K562 (cell line): ENCODE measurements around the gene USP10. TPM values are rescaled to one million over a fixed set of nuclear protein-coding genes. Genes with fewer than 3 reads are reported as not detected.

Experiments
- BCL6 ChIP-seq: fragments of 250-450 bp; sonication (Bioruptor Pico); IDR thresholded peaks from 2 replicates; pipeline ENCODE4 v1.4.0; 2020
- HNRNPLL ChIP-seq: fragments of 200-400 bp; formaldehyde crosslinking; IDR thresholded peaks from 2 replicates; pipeline ENCODE4 v1.6.1; 2017; ENCODE audit warnings: low read length, low read depth, mild to moderate bottlenecking; ENCODE audit not compliant: poor library complexity, severe bottlenecking
- MAZ ChIP-seq, 2 experiments: fragments of 450-650 bp in 1 of 2; sonication (generic) in 1 of 2; formaldehyde crosslinking; IDR thresholded peaks in 1 of 2; conservative IDR thresholded peaks in 1 of 2; 2 replicates each; pipeline versions ENCODE4 v1.4.0 to v1.5.0; 2020; ENCODE audit warnings: mild to moderate bottlenecking in 1 of 2, missing genetic modification reagents in 1 of 2
- PCBP2 ChIP-seq: fragments of 200-400 bp; formaldehyde crosslinking; IDR thresholded peaks from 2 replicates; pipeline ENCODE4 v1.6.1; 2018; ENCODE audit warnings: low read length, low read depth, mild to moderate bottlenecking, moderate library complexity; ENCODE audit not compliant: poor library complexity, severe bottlenecking
- POLR3A ChIP-seq: IDR thresholded peaks from 2 replicates; pipeline ENCODE4 v1.6.1; 2011; ENCODE audit warnings: borderline replicate concordance, mild to moderate bottlenecking, moderate library complexity; ENCODE audit not compliant: insufficient read length, insufficient read depth; ENCODE audit errors: extremely low read depth
- RB1 ChIP-seq: fragments of 450-650 bp; IDR thresholded peaks from 2 replicates; pipeline ENCODE4 v1.6.1; 2017; ENCODE audit warnings: low read depth, mild to moderate bottlenecking
- ZBTB1 ChIP-seq: sonication (generic); formaldehyde crosslinking; IDR thresholded peaks from 2 replicates; pipeline ENCODE4 v1.8.1; 2023; ENCODE audit warnings: missing genetic modification reagents, low read depth, mild to moderate bottlenecking, borderline replicate concordance
- ZBTB49 ChIP-seq: sonication (generic); formaldehyde crosslinking; IDR thresholded peaks from 2 replicates; pipeline ENCODE4 v1.8.0; 2022; ENCODE audit warnings: missing genetic modification reagents, mild to moderate bottlenecking, borderline replicate concordance
- polyA plus RNA-seq, 8 experiments: library from polyadenylated mRNA; depleted of rRNA in 4 of 8; stranded (reverse) in 5 of 8; unstranded in 3 of 8; fragments of >200 nt; fragmentation: Nextera tagmentation in 2 of 8; fragmentation: Illumina TruSeq in 1 of 8; extraction: Ambion mirVana in 2 of 8; extraction: Trizol in 1 of 8; gene quantifications; 2 replicates each; pipeline versions ENCODE4 v1.2.1 to v1.2.3, GENCODE V29; 2011 to 2014; ENCODE audit warnings: inconsistent platforms in 1 of 8, missing spikeins in 1 of 8
- total RNA-seq, 7 experiments: library from RNA; depleted of rRNA in 6 of 7; stranded (reverse); fragments of >200 nt in 6 of 7; fragmentation: Illumina TruSeq in 2 of 7; extraction: Trizol in 2 of 7; gene quantifications; 2 replicates each; pipeline versions ENCODE4 v1.2.1 to v1.2.3, GENCODE V29; 2011 to 2021; ENCODE audit warnings: low replicate concordance in 1 of 7
- TF ChIP-seq, protein P1 (sequence below): fragments of 200-600 bp; sonication (generic); IDR thresholded peaks from one replicate; pipeline ENCODE4 v1.6.1; 2012; ENCODE audit warnings: mild to moderate bottlenecking, low read depth, low read length, inconsistent platforms
- TF ChIP-seq, protein P2 (sequence below): IDR thresholded peaks from 2 replicates; pipeline ENCODE4 v1.6.1; 2011; ENCODE audit warnings: borderline replicate concordance, low read depth, mild to moderate bottlenecking, moderate library complexity, low read length; ENCODE audit not compliant: insufficient read depth, poor library complexity, severe bottlenecking

Gene USP10
- total and polyA plus RNA-seq, 9 of the 15 experiments (the other 6 are each of a cell fraction or from before 2014, with no cell fraction given), result 61.7 to 197 (median 116) TPM

DNA sequence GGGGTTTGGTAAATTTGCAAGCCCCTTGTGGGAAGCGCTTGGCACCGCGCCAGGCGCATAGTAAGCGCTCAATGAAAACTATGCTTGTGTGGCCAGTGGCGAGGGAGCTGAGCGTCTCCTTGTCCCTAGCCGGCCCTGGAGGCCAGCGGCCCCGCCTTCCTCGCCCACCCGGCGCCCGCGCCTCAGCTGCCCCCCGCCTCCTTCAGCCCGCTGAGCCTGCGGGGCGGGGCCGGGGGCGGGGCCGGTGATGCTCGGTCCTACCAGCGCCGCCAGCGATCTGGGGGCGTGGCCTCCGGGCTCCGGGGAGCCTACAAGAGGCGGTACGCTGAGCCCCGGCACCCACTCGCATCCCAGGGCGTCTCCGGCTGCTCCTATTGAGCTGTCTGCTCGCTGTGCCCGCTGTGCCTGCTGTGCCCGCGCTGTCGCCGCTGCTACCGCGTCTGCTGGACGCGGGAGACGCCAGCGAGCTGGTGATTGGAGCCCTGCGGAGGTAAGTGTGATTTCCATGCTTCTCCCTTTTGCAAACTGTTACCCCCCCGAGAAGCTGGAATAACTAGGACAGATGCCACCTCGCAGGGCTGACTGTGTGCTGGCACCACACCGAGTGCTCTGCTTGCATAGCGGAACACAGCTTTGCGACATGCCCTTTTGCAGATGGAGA lies 120.0 kb downstream of the USP10 start, which contains the start of gene CRISPLD2 (continued):
- TF ChIP-seq, protein P1, sequence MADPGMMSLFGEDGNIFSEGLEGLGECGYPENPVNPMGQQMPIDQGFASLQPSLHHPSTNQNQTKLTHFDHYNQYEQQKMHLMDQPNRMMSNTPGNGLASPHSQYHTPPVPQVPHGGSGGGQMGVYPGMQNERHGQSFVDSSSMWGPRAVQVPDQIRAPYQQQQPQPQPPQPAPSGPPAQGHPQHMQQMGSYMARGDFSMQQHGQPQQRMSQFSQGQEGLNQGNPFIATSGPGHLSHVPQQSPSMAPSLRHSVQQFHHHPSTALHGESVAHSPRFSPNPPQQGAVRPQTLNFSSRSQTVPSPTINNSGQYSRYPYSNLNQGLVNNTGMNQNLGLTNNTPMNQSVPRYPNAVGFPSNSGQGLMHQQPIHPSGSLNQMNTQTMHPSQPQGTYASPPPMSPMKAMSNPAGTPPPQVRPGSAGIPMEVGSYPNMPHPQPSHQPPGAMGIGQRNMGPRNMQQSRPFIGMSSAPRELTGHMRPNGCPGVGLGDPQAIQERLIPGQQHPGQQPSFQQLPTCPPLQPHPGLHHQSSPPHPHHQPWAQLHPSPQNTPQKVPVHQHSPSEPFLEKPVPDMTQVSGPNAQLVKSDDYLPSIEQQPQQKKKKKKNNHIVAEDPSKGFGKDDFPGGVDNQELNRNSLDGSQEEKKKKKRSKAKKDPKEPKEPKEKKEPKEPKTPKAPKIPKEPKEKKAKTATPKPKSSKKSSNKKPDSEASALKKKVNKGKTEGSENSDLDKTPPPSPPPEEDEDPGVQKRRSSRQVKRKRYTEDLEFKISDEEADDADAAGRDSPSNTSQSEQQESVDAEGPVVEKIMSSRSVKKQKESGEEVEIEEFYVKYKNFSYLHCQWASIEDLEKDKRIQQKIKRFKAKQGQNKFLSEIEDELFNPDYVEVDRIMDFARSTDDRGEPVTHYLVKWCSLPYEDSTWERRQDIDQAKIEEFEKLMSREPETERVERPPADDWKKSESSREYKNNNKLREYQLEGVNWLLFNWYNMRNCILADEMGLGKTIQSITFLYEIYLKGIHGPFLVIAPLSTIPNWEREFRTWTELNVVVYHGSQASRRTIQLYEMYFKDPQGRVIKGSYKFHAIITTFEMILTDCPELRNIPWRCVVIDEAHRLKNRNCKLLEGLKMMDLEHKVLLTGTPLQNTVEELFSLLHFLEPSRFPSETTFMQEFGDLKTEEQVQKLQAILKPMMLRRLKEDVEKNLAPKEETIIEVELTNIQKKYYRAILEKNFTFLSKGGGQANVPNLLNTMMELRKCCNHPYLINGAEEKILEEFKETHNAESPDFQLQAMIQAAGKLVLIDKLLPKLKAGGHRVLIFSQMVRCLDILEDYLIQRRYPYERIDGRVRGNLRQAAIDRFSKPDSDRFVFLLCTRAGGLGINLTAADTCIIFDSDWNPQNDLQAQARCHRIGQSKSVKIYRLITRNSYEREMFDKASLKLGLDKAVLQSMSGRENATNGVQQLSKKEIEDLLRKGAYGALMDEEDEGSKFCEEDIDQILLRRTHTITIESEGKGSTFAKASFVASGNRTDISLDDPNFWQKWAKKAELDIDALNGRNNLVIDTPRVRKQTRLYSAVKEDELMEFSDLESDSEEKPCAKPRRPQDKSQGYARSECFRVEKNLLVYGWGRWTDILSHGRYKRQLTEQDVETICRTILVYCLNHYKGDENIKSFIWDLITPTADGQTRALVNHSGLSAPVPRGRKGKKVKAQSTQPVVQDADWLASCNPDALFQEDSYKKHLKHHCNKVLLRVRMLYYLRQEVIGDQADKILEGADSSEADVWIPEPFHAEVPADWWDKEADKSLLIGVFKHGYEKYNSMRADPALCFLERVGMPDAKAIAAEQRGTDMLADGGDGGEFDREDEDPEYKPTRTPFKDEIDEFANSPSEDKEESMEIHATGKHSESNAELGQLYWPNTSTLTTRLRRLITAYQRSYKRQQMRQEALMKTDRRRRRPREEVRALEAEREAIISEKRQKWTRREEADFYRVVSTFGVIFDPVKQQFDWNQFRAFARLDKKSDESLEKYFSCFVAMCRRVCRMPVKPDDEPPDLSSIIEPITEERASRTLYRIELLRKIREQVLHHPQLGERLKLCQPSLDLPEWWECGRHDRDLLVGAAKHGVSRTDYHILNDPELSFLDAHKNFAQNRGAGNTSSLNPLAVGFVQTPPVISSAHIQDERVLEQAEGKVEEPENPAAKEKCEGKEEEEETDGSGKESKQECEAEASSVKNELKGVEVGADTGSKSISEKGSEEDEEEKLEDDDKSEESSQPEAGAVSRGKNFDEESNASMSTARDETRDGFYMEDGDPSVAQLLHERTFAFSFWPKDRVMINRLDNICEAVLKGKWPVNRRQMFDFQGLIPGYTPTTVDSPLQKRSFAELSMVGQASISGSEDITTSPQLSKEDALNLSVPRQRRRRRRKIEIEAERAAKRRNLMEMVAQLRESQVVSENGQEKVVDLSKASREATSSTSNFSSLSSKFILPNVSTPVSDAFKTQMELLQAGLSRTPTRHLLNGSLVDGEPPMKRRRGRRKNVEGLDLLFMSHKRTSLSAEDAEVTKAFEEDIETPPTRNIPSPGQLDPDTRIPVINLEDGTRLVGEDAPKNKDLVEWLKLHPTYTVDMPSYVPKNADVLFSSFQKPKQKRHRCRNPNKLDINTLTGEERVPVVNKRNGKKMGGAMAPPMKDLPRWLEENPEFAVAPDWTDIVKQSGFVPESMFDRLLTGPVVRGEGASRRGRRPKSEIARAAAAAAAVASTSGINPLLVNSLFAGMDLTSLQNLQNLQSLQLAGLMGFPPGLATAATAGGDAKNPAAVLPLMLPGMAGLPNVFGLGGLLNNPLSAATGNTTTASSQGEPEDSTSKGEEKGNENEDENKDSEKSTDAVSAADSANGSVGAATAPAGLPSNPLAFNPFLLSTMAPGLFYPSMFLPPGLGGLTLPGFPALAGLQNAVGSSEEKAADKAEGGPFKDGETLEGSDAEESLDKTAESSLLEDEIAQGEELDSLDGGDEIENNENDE, result no peak
- TF ChIP-seq POLR3A (no peak), BCL6 (CRISPR knock-in tag) (no peak), HNRNPLL (no peak), RB1 (0 out of 2 replicates have a peak, but pooled peaks have one; percentile 23), ZBTB1 (CRISPR knock-in tag) (no peak), ZBTB49 (CRISPR knock-in tag) (no peak), PCBP2 (no peak), MAZ (CRISPR knock-in tag; conservative IDR thresholded peaks at IDR 0.05 in 1 of 2, IDR thresholded peaks at IDR 0.05 in 1 of 2) (peak; percentile 24 to 68; a peak in 1 of 4 replicates)
- TF ChIP-seq, protein P2, sequence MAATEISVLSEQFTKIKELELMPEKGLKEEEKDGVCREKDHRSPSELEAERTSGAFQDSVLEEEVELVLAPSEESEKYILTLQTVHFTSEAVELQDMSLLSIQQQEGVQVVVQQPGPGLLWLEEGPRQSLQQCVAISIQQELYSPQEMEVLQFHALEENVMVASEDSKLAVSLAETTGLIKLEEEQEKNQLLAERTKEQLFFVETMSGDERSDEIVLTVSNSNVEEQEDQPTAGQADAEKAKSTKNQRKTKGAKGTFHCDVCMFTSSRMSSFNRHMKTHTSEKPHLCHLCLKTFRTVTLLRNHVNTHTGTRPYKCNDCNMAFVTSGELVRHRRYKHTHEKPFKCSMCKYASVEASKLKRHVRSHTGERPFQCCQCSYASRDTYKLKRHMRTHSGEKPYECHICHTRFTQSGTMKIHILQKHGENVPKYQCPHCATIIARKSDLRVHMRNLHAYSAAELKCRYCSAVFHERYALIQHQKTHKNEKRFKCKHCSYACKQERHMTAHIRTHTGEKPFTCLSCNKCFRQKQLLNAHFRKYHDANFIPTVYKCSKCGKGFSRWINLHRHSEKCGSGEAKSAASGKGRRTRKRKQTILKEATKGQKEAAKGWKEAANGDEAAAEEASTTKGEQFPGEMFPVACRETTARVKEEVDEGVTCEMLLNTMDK, result no peak
